NT2/D1 (cell line): ENCODE data around the gene NRF1.

Experiments used
- YY1 ChIP-seq: IDR thresholded peaks from 2 replicates; pipeline ENCODE4 v1.6.1; 2011; ENCODE audit not compliant: insufficient read length, insufficient read depth
- ZNF274 ChIP-seq: IDR thresholded peaks from 2 replicates; pipeline ENCODE4 v1.6.1; 2011; ENCODE audit warnings: mild to moderate bottlenecking, low read depth, low read length

- TF ChIP-seq ZNF274 (no peak), YY1 (no peak)
Measured at GRCh38 chr7:129640400-129640799, 28.9 kb downstream of the NRF1 start.
